B cell (primary cell): ENCODE measurements around the gene CENPX. TPM values are rescaled to one million over a fixed set of nuclear protein-coding genes. Genes with fewer than 3 reads are reported as not detected.

ENCODE experiments used
- ATAC-seq: fragments of 200-7000 bp; cut with Tn5 transposase; one replicate; pipeline ENCODE4 v1.10.0; 2021; ENCODE audit warnings: low read depth, mild to moderate bottlenecking, moderate number of reproducible peaks, moderate library complexity
- CTCF ChIA-PET: fragments of 350-600 bp; sonication (Branson Sonifier 250); formaldehyde crosslinking; loops from one replicate; lab custom pipeline; 2021; ENCODE audit warnings: antibody characterized with exemption, inconsistent platforms; lab: Charles Lee
- POLR2A ChIA-PET: fragments of 350-600 bp; sonication (Branson Sonifier 250); formaldehyde crosslinking; loops from one replicate; lab custom pipeline; 2021; ENCODE audit warnings: antibody characterized with exemption; lab: Charles Lee
- DNase-seq: peaks from one replicate; pipeline ENCODE4 v3.0.0; 2013
- H2AFZ ChIP-seq: 2 replicates; pipeline ENCODE4 v1.6.1; 2012; ENCODE audit warnings: mild to moderate bottlenecking, low read depth, low read length; ENCODE audit not compliant: insufficient read depth, poor library complexity, severe bottlenecking
- H3K27ac ChIP-seq, 2 donors: 1 replicate in 1 of 2; 2 replicates in 1 of 2; pipeline ENCODE4 v1.5.1; 2012 to 2013; ENCODE audit warnings: low read length in 2 of 2, mild to moderate bottlenecking in 2 of 2, moderate library complexity in 1 of 2
- H3K27me3 ChIP-seq, 4 experiments: fragments of 200-600 bp in 1 of 4; sonication (generic) in 1 of 4; replicated peaks in 1 of 4; 1 replicate in 2 of 4; 2 replicates in 2 of 4; pipeline versions ENCODE4 v1.6.1 to v1.7.0; 2013 to 2016; ENCODE audit warnings: low read length in 3 of 4, mild to moderate bottlenecking in 2 of 4, mixed read lengths in 1 of 4, moderate library complexity in 1 of 4; ENCODE audit not compliant: insufficient read depth in 4 of 4, control insufficient read depth in 3 of 4; ENCODE audit errors: control extremely low read depth in 1 of 4
- H3K36me3 ChIP-seq, 2 experiments: replicated peaks in 1 of 2; 1 replicate in 1 of 2; 2 replicates in 1 of 2; pipeline versions ENCODE4 v1.6.1 to v1.7.1; 2013; ENCODE audit warnings: low read length in 1 of 2; ENCODE audit not compliant: insufficient read depth in 2 of 2, control insufficient read depth in 1 of 2; ENCODE audit errors: control extremely low read depth in 1 of 2, extremely low read depth in 1 of 2
- H3K4me1 ChIP-seq, 2 donors: fragments of 200-600 bp in 1 of 2; sonication (generic) in 1 of 2; 1 replicate in 1 of 2; 2 replicates in 1 of 2; pipeline versions ENCODE4 v1.5.1 to v1.6.1; 2013 to 2017; ENCODE audit warnings: low read length in 2 of 2; ENCODE audit not compliant: control insufficient read depth in 2 of 2, insufficient read depth in 2 of 2
- H3K4me2 ChIP-seq: replicated peaks from 2 replicates; pipeline ENCODE3; 2012; ENCODE audit warnings: mild to moderate bottlenecking, low read depth, low read length; ENCODE audit not compliant: poor library complexity, severe bottlenecking
- H3K4me3 ChIP-seq, 5 experiments: fragments of 200-600 bp in 1 of 5; sonication (generic) in 1 of 5; 1 replicate in 3 of 5; 2 replicates in 2 of 5; pipeline versions ENCODE4 v1.5.1 to v1.7.0; 2011 to 2016; ENCODE audit warnings: low read length in 4 of 5, mild to moderate bottlenecking in 4 of 5, low read depth in 2 of 5, control low read depth in 1 of 5, moderate library complexity in 1 of 5; ENCODE audit not compliant: insufficient read depth in 1 of 5; ENCODE audit errors: control extremely low read depth in 1 of 5, extremely low read depth in 1 of 5
- H3K79me2 ChIP-seq: fragments of 200-600 bp; sonication (generic); one replicate; pipeline ENCODE4 v1.6.0; 2016; ENCODE audit warnings: low read length; ENCODE audit not compliant: control insufficient read depth, insufficient read depth
- H3K9ac ChIP-seq: fragments of 200-600 bp; sonication (generic); 2 replicates; pipeline ENCODE4 v1.6.1; 2017; ENCODE audit warnings: mild to moderate bottlenecking, low read length, moderate library complexity
- H3K9me3 ChIP-seq, 3 donors: one replicate each; pipeline versions ENCODE4 v1.6.1 to v1.7.1; 2013; ENCODE audit warnings: low read length in 2 of 3; ENCODE audit not compliant: control insufficient read depth in 2 of 3, insufficient read depth in 1 of 3; ENCODE audit errors: control extremely low read depth in 1 of 3
- H4K20me1 ChIP-seq: 2 replicates; pipeline ENCODE4 v1.6.0; 2012; ENCODE audit warnings: mild to moderate bottlenecking, low read length; ENCODE audit not compliant: insufficient read depth, control insufficient read depth, poor library complexity, severe bottlenecking
- H3K27ac Mint-ChIP-seq: one replicate; pipeline ENCODE4 v1.8.0; 2021; ENCODE audit warnings: mixed read lengths
- H3K27me3 Mint-ChIP-seq: one replicate; pipeline ENCODE4 v1.8.0; 2021; ENCODE audit warnings: mixed read lengths
- H3K4me1 Mint-ChIP-seq: one replicate; pipeline ENCODE4 v1.8.0; 2021; ENCODE audit warnings: mixed read lengths
- H3K4me3 Mint-ChIP-seq: one replicate; pipeline ENCODE4 v1.8.0; 2021; ENCODE audit warnings: mixed read lengths
- H3K9me3 Mint-ChIP-seq: one replicate; pipeline ENCODE4 v1.8.0; 2022; ENCODE audit warnings: mixed read lengths; ENCODE audit not compliant: insufficient read depth
- CTCF ChIP-seq: fragments of 200-600 bp; IDR thresholded peaks from one replicate; pipeline ENCODE4 v1.8.0; 2022; ENCODE audit warnings: antibody characterized with exemption, mild to moderate bottlenecking
- EZH2 ChIP-seq: IDR thresholded peaks from 2 replicates; pipeline ENCODE4 v1.6.1; 2012; ENCODE audit warnings: borderline replicate concordance, low read depth, mild to moderate bottlenecking, moderate library complexity, low read length; ENCODE audit not compliant: insufficient read depth, poor library complexity, severe bottlenecking
- WGBS: methylation state at CpG from one replicate; pipeline ENCODE4 v1.1.5; 2013; ENCODE audit warnings: missing lambda C conversion rate; ENCODE audit not compliant: insufficient coverage; 5-methylcytosine and 5-hydroxymethylcytosine counted together
- intact Hi-C: fragments of 100-400 bp; cut with micrococcal nuclease; formaldehyde crosslinking; loops from one replicate; pipeline ENCODE4 v1.10.0; 2022
- polyA plus RNA-seq: library from polyadenylated mRNA; depleted of rRNA; stranded (reverse); fragments of >200 nt; gene quantifications from 2 replicates; pipeline ENCODE4 v1.2.3, GENCODE V29; 2012
- total RNA-seq, 2 donors: library from RNA; stranded (reverse); fragments of 120-200 nt in 1 of 2; gene quantifications; 1 replicate in 1 of 2; 2 replicates in 1 of 2; pipeline versions ENCODE4 v1.2.3 to v1.2.4, GENCODE V29; 2013 to 2022

The CENPX gene
- total and polyA plus RNA-seq, 2 donors (not counting 1 experiment from before 2014, with no cell fraction given): 37.0 to 40.1 TPM

- peaks cover 3% of the 10 kb centered on the region for H3K4me1 Mint-ChIP-seq
- Histone ChIP-seq H3K9ac (no peak overlapping the region), H3K36me3 (peaks cover 0 to 3% of the 10 kb centered on the region in 2 experiments), H3K79me2 (peaks cover 36% of the 10 kb centered on the region), H4K20me1 (peaks cover 27% of the 10 kb centered on the region), H2AFZ (no peak overlapping the region), H3K27me3 (no peaks in the 10 kb centered on the region), H3K4me1 (no peaks in the 10 kb centered on the region), H3K9me3 (no peaks in the 10 kb centered on the region), H3K4me3 (no peak overlapping the region), H3K4me2 (no peak overlapping the region), H3K27ac (no peak overlapping the region)
- no peak for TF ChIP-seq CTCF
- no peak overlapping the region for H3K4me3 Mint-ChIP-seq
- DNase-seq (no peak), ATAC-seq (no peak)
- intact Hi-C loops: no loop called here
- no peak overlapping the region for H3K27ac Mint-ChIP-seq
- POLR2A ChIA-PET: no interaction called here
- H3K27me3 Mint-ChIP-seq: no peaks in the 10 kb centered on the region
- 85% methylated on average over 27 of the region's 31 CpGs for WGBS
- CTCF ChIA-PET: no interaction called here
- no peaks in the 10 kb centered on the region for H3K9me3 Mint-ChIP-seq
Observed at GRCh38 chr17:81991684-81992305, 30.9 kb downstream of the CENPX start.

DNA sequence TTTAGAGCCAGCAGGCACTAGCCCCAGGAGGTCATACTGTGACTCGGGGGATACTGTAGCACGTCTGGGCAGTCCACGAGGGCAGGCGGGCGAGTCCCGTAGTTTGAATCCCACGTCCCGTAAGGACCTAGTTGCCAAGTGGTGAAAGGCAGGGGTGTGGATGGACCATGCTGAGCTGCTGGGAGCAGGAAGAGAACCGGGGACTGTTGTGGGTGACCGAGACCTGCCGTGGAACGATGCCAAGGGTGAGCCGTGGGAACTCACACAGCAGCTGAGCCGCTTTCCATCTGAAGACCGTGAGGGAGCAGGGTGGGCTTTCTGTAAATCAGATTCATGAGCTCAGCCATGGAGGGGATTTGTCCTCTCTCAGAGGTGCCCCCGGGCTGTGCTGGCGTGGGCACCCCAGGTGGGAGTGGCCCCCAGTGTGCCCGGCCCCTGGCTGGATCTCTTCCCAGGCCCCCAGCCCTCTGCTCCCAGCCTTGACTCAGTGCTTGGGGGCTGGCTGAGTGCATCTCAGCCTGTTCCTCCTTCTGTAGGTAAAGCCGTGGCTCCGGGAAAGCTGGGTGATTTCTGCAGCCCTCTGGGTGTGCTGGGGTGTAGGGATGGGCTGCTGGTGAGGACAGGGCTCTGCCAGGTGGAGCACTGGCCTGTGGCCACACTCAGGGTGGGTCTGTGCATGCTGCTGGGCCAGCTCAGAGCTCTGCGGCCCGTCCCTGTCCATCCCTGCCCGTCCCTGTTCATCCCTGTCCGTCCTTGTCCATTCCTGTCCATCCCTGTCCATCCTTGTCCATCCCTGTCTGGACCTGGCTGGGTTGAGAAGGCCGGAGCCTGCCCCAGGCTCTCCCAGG, 31.6 kb downstream of the CENPX start:
- no peaks in the 10 kb centered on the region for H3K9me3 Mint-ChIP-seq
- peaks cover 3% of the 10 kb centered on the region for H3K4me1 Mint-ChIP-seq
- ChIA-PET CTCF (no interaction called here), POLR2A (no interaction called here)
- Histone ChIP-seq H3K9me3 (no peaks in the 10 kb centered on the region), H3K27me3 (no peaks in the 10 kb centered on the region), H3K9ac (no peak overlapping the region), H3K79me2 (peaks cover 42% of the 10 kb centered on the region), H3K4me1 (no peaks in the 10 kb centered on the region), H3K27ac (no peak overlapping the region), H4K20me1 (peaks cover 32% of the 10 kb centered on the region), H2AFZ (no peak overlapping the region), H3K4me3 (no peak overlapping the region), H3K4me2 (no peak overlapping the region), H3K36me3 (peaks cover 0 to 8% of the 10 kb centered on the region in 2 experiments)
- H3K27me3 Mint-ChIP-seq: no peaks in the 10 kb centered on the region
- no peak overlapping the region for H3K27ac Mint-ChIP-seq
- intact Hi-C loops: no loop called here
- WGBS: 98% methylated on average over 25 of the region's 25 CpGs
- H3K4me3 Mint-ChIP-seq: no peak overlapping the region
- no peak for DNase-seq
- no peak for ATAC-seq
- no peak for TF ChIP-seq CTCF
- no peak for TF ChIP-seq EZH2
